ENCODE results near the gene ZSCAN25. TPM values are rescaled to one million over a fixed set of nuclear protein-coding genes. Genes with fewer than 3 reads are reported as not detected.
"Not testable (repeated sequence)": the region's sequence is repeated elsewhere in the genome, so short reads cannot be mapped to it uniquely, and the experiment has no call there.

Gene ZSCAN25
- total RNA-seq, 4 donors from 2014 or later = 14.6 to 58.7 (median 18.1) TPM

DNA sequence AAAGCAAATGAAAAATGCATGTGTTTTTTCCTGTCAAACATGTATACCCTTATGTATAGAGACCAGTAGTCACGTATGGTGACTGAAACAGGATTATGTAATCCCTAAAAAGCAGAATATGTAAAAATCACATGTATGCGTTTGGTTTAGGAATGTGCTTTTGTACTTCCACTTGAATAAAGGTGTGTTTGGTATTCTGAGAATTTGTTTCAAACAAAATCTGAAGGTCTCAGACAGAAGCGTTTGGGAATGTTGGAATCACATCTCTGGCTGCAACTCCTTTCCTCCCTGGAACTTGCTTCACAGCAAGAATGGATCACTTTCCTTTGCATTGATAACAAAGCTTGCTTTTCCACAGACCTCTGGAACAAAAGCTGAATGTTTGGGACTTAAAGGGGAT, 40.5 kb upstream of the ZSCAN25 start:
- Histone ChIP-seq H3K9me3 (no peaks in the 10 kb centered on the region), H3K4me1 (peaks cover 0 to 15% (median 10%) of the 10 kb centered on the region in 4 donors), H3K4me3 (no peak overlapping the region), H3K27ac (no peak overlapping the region), H3K36me3 (peaks cover 0 to 22% (median 8%) of the 10 kb centered on the region in 4 donors), H3K27me3 (no peaks in the 10 kb centered on the region)
- WGBS, 2 donors (ENCODE audit: low coverage in 1 of 2) = 83 to 90% methylated on average over 3 of the region's 3 CpGs
- intact Hi-C loops (cut with DNase I; ENCODE audit: low total_unique reads) (no loop called here), in situ Hi-C loops (cut with MboI; ENCODE audit: low pct_ligation_motif_present in 1 of 4, low pct_unique_long_range_greater_than_20kb in 1 of 4, low sequenced_read_pairs in 3 of 4) (no loop called here)
- no peak for DNase-seq
- TF ChIP-seq, protein P1, sequence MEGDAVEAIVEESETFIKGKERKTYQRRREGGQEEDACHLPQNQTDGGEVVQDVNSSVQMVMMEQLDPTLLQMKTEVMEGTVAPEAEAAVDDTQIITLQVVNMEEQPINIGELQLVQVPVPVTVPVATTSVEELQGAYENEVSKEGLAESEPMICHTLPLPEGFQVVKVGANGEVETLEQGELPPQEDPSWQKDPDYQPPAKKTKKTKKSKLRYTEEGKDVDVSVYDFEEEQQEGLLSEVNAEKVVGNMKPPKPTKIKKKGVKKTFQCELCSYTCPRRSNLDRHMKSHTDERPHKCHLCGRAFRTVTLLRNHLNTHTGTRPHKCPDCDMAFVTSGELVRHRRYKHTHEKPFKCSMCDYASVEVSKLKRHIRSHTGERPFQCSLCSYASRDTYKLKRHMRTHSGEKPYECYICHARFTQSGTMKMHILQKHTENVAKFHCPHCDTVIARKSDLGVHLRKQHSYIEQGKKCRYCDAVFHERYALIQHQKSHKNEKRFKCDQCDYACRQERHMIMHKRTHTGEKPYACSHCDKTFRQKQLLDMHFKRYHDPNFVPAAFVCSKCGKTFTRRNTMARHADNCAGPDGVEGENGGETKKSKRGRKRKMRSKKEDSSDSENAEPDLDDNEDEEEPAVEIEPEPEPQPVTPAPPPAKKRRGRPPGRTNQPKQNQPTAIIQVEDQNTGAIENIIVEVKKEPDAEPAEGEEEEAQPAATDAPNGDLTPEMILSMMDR (IDR thresholded peaks at IDR 0.05) = no peak

GRCh38 chr7:99579281-99579955, 37.3 kb upstream of the ZSCAN25 start:
- TF ChIP-seq POLR2A (IDR thresholded peaks at IDR 0.05) (no peak), POLR2AphosphoS5 (IDR thresholded peaks at IDR 0.05) (no peak), EP300 (IDR thresholded peaks at IDR 0.05; ENCODE audit: low read depth) (no peak)
- TF ChIP-seq, protein P1 (IDR thresholded peaks at IDR 0.05) = no peak
- in situ Hi-C loops (cut with MboI; ENCODE audit: low pct_ligation_motif_present in 1 of 4, low pct_unique_long_range_greater_than_20kb in 1 of 4, low sequenced_read_pairs in 3 of 4) = no loop called here
- DNase-seq = no peak

DNA sequence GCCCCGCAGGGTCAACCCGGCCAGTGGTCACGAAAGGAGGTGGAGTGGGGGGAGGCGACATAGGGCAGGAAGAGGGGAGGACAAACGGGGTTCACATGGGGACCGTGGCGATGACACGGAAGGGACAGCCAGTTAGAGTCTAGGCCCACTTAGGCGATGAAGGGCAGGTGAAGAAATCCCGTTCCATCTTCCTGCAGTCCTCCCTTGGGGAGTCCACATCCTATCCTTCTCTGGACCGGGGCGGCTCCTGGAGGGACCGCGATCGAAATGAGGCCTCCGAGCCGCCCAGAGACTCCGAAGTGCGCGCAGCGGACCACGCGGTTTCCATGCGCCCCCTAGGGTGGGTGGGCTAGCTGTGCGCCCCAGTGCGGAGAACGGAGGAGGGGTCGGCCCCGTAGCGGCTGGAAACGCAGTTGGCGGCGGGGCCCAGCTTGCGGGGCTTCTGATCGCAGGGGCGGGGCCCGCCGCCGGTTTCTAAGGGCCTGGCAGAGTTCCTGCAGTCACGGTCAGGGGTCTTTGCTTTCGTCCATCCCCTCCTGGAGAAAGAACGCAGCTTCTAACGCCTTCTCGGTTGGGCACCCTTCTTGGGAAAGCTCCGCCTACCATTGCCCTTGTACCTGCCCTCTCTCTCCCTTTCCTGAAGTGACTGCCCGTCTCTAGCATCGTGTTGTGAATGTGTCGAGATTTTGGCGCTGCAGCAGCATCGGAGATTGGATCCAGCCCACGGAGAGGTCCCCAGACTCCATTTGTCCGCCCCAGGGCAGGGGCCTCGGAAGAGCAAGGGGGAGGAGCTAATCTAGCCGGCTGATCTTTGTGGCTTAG, 36.6 kb upstream of the ZSCAN25 start:
- intact Hi-C loops (cut with DNase I; ENCODE audit: low total_unique reads) = no loop called here
- WGBS, 2 donors (ENCODE audit: low coverage in 1 of 2) = 5 to 15% methylated on average over 10 to 53 of the region's 54 CpGs
- H3K4me3 ChIP-seq = peak overlapping the region; percentile 41 to 72 (median 45)

More at GRCh38 chr7:99579281-99579955, 37.3 kb upstream of the ZSCAN25 start:
- Histone ChIP-seq H3K9me3 (no peaks in the 10 kb centered on the region), H3K36me3 (no peaks in the 10 kb centered on the region), H3K27ac (no peak overlapping the region), H3K27me3 (no peaks in the 10 kb centered on the region), H3K4me1 (peaks cover 0 to 15% (median 10%) of the 10 kb centered on the region in 4 donors), H3K4me3 (peak overlapping the region in 3 of 4 donors; percentile 41 to 72 (median 48))
- intact Hi-C loops (cut with DNase I; ENCODE audit: low total_unique reads) = no loop called here
- 56 to 62% methylated on average over 8 to 10 of the region's 10 CpGs for WGBS, 2 donors (ENCODE audit: low coverage in 1 of 2)

DNA sequence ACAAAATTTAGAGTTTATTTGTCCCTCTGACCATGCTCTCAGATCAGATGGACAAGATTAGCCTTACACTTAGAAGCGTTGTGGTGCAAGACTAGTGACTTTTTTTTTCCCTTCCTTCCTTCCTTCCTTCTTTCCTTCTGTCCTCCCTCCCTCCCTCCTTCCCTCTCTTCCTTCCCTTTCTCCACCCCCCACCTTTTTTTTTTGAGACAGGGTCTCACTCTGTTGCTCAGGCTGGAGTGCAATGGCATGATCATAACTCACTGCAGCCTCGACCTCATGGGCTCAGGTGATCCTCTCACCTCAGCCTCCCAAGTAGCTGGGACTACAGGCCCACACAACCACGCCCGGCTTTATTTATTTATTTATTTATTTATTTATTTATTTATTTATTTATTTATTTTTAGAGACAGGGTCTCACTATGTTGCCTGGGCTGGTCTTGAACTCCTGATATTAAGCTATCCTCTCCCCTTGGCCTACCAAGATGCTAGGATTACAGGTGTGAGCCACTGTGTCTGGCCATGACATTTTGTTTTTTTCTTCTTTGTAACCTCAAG, 35.9 kb upstream of the ZSCAN25 start:
- H3K4me3 ChIP-seq = peak overlapping the region; percentile 41 to 72 (median 45)
- 49 to 76% methylated on average over 3 to 4 of the region's 4 CpGs for WGBS, 2 donors (ENCODE audit: low coverage in 1 of 2)
- H3K36me3 ChIP-seq; intact Hi-C loops (cut with DNase I; ENCODE audit: low total_unique reads); H3K27me3 ChIP-seq; in situ Hi-C loops (cut with MboI; ENCODE audit: low pct_ligation_motif_present in 1 of 4, low pct_unique_long_range_greater_than_20kb in 1 of 4, low sequenced_read_pairs in 3 of 4); H3K9me3 ChIP-seq; DNase-seq: not testable (repeated sequence)
- peak overlapping the region in 3 of 4 donors; percentile 21 to 49 (median 32) for H3K27ac ChIP-seq
- peaks cover 0 to 15% (median 10%) of the 10 kb centered on the region in 4 donors for H3K4me1 ChIP-seq

More for the DNA sequence above, 36.6 kb upstream of the ZSCAN25 start:
- H3K4me1 ChIP-seq = peaks cover 0 to 15% (median 10%) of the 10 kb centered on the region in 4 donors
- no peaks in the 10 kb centered on the region for H3K36me3 ChIP-seq
- H3K27ac ChIP-seq = peak overlapping the region in 3 of 4 donors; percentile 21 to 49 (median 32)
- in situ Hi-C loops (cut with MboI; ENCODE audit: low pct_ligation_motif_present in 1 of 4, low pct_unique_long_range_greater_than_20kb in 1 of 4, low sequenced_read_pairs in 3 of 4) = no loop called here
- no peaks in the 10 kb centered on the region for H3K9me3 ChIP-seq
- TF ChIP-seq, protein P1 (IDR thresholded peaks at IDR 0.05) = peak in 2 of 5 experiments; percentile 12 to 21
- TF ChIP-seq POLR2AphosphoS5 (IDR thresholded peaks at IDR 0.05) = no peak
- H3K27me3 ChIP-seq = no peaks in the 10 kb centered on the region
- peak; percentile 34 for DNase-seq

Data from transverse colon (tissue), 4 donors.